Measurements from ENCODE around the gene CCDC91.
"Not testable (repeated sequence)": the region's sequence is repeated elsewhere in the genome, so short reads cannot be mapped to it uniquely, and the experiment has no call there.

CCDC91 gene

GRCh38 chr12:28296287-28296686 lies 106.0 kb downstream of the CCDC91 start:
- DNase-seq, result no peak

- no peak for DNase-seq
Observed at GRCh38 chr12:28303192-28303591, 112.9 kb downstream of the CCDC91 start.

- DNase-seq, result no peak
Observed at GRCh38 chr12:28306535-28306934, 116.3 kb downstream of the CCDC91 start.

- no peak for DNase-seq
Observed at GRCh38 chr12:28308891-28309290, 118.6 kb downstream of the CCDC91 start.

- DNase-seq, result no peak
Observed at GRCh38 chr12:28313631-28314030, 123.4 kb downstream of the CCDC91 start.

GRCh38 chr12:28316049-28316448 lies 125.8 kb downstream of the CCDC91 start:
- no peak for DNase-seq

- no peak for DNase-seq
Observed at GRCh38 chr12:28318273-28318672, 128.0 kb downstream of the CCDC91 start.

GRCh38 chr12:28320353-28320752 lies 130.1 kb downstream of the CCDC91 start:
- DNase-seq, result no peak

- no peak for DNase-seq
Observed at GRCh38 chr12:28327722-28328121, 137.5 kb downstream of the CCDC91 start.

GRCh38 chr12:28328967-28329366 lies 138.7 kb downstream of the CCDC91 start:
- DNase-seq, result no peak

- DNase-seq, result not testable (repeated sequence)
Observed at GRCh38 chr12:28329727-28330126, 139.5 kb downstream of the CCDC91 start.

- DNase-seq, result not testable (repeated sequence)
Observed at GRCh38 chr12:28330232-28330631, 140.0 kb downstream of the CCDC91 start.

GRCh38 chr12:28331130-28331529 lies 140.9 kb downstream of the CCDC91 start:
- no peak for DNase-seq

- DNase-seq, result no peak
Observed at GRCh38 chr12:28340261-28341045, 150.2 kb downstream of the CCDC91 start.

GRCh38 chr12:28343713-28344112 lies 153.5 kb downstream of the CCDC91 start:
- DNase-seq, result no peak

GRCh38 chr12:28346567-28346966 lies 156.3 kb downstream of the CCDC91 start:
- DNase-seq, result no peak

GRCh38 chr12:28349196-28349595 lies 158.9 kb downstream of the CCDC91 start:
- no peak for DNase-seq

GRCh38 chr12:28350502-28350901 lies 160.2 kb downstream of the CCDC91 start:
- no peak for DNase-seq

GRCh38 chr12:28351414-28351813 lies 161.2 kb downstream of the CCDC91 start:
- peak; percentile 5 for DNase-seq

GRCh38 chr12:28355161-28355560 lies 164.9 kb downstream of the CCDC91 start:
- DNase-seq, result no peak

GRCh38 chr12:28360253-28360652 lies 170.0 kb downstream of the CCDC91 start:
- DNase-seq, result no peak

GRCh38 chr12:28367326-28367725 lies 177.1 kb downstream of the CCDC91 start:
- DNase-seq, result no peak

- DNase-seq, result no peak
Observed at GRCh38 chr12:28367993-28368392, 177.7 kb downstream of the CCDC91 start.

- DNase-seq, result no peak
Observed at GRCh38 chr12:28369483-28369882, 179.2 kb downstream of the CCDC91 start.

GRCh38 chr12:28374556-28374955 lies 184.3 kb downstream of the CCDC91 start:
- DNase-seq, result no peak
